WI38 (cell line): ENCODE data around the gene POU2AF1.

ENCODE experiments used
- H3K4me3 ChIP-seq: 2 replicates; pipeline ENCODE4 v1.5.1; 2011; ENCODE audit warnings: low read depth, mild to moderate bottlenecking, control low read depth, low read length
- CTCF ChIP-seq: IDR thresholded peaks from 2 replicates; pipeline ENCODE4 v1.5.1; 2012; ENCODE audit warnings: low read depth, mild to moderate bottlenecking, control low read depth, low read length

The POU2AF1 gene

DNA sequence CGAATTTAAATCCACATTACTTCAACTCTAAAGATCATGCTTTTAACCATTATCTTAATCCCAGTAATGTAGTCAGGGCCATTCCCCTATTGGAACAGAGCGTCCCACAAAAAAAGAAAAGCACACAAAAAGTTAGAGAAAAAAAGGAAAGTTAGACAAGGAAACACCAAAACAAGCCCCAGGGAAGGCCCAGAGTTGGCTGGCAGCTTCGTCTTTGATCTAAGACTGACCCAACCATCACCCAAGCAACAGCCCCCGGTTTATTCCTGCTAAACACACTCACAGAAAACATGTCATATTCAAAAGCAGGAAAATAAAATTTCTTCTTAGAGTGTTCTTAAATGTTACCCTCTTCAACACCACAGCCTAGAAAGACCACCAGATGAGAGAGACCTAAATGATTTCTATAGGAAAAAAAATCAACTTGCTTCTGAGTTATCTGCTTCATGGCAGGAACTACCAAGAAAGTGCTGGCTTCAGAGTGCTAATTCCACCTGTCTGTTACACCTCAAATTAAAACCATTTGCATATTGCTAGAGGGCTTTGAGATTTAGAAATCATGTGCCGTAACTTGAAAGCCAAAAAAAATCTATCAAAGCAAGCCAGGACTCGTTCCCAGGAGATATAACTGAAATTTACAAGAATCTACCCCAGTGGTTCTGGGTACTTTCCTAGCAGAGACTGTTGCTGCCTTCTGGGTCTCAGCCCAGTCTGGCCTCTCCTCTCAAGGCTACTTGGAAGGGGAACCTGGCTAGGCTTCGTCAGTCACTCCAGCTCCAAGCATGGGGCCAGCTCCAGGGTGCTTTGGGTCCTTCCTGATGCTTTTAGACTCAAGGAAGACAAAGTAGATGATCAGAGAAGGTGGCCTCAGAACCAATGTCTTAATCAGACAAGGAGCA, 49.5 kb downstream of the POU2AF1 start:
- no peak for TF ChIP-seq CTCF

DNA sequence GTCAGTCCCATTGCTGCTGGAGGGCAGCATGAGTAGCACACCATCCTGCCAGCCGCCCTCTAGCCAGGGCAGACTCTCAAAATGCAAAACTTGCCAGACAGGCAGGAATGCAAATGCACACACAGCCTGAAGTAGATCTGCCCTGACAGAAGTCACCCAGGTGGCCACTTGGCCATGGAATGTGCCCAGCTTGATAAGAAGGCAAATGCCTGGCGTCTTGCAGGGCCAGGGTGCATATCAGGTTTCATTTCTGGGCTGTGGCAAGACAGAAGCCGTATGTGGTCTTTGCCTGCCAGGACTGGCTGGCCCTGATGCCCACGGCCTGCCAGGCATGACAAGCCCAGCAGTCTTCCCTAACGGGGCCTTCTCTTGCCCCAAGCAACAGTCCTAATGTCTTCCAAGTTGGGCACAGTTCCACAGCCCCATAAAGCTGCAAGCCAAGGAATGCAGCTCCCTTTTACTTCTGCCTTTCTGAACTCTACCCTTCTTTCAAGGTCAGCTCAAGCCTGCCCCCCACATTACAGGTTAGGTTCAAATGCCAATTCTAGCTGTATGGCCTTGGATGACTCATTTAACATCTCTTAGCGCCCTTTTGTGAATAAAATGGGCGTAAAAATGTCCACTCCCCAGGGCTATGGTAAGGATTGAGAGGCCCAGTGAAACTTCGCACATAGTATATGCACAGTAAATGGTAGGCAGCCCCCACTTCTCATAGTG, 51.0 kb downstream of the POU2AF1 start:
- no peak overlapping the region for H3K4me3 ChIP-seq
- no peak for TF ChIP-seq CTCF

More for the DNA sequence above, 49.5 kb downstream of the POU2AF1 start:
- no peak overlapping the region for H3K4me3 ChIP-seq

GRCh38 chr11:111326824-111327223, 52.3 kb downstream of the POU2AF1 start:
- no peak for TF ChIP-seq CTCF
- no peak overlapping the region for H3K4me3 ChIP-seq

DNA sequence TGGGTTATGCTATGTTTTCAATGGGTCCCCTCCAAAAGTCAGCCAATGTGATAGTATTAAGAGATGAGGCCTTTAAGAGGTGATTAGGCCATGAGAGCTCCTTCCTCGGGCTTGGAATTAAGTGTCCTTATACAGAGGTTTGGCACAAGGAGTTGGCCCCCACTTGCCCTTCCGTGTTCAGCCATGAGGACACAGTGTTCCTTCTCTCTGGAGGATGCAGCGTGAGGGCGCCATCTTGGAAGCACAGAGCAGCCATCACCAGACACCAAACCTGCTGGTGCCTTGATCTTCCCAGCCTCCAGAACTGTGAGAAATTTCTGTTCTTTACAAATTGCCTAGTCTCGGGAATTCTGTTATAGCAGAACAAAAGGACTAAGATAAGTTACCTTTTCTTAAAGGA, 53.8 kb downstream of the POU2AF1 start:
- TF ChIP-seq CTCF: no peak

DNA sequence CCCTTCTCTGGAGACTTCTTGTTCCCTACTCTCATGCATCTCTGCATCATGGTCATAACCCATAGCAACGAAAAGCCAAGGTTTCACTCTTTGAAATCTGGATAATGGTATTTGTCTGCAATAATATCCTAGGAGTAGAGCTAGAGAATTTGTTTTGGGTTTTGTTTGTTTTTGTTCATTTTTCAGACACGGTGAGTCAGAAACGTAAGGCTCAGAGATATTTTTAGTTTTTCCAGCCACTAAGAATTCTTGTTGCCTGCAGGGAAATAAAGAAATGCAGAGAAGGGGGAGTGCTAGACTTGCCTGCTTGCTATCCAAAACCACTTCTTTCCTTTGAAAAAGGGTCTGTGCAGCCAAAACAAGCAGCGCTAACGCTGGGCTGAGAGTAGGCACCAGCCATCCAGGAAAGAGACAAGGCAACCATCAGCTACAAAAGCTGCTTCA, 54.8 kb downstream of the POU2AF1 start:
- H3K4me3 ChIP-seq: no peak overlapping the region
- TF ChIP-seq CTCF: no peak

More for the DNA sequence above, 53.8 kb downstream of the POU2AF1 start:
- H3K4me3 ChIP-seq: no peak overlapping the region

DNA sequence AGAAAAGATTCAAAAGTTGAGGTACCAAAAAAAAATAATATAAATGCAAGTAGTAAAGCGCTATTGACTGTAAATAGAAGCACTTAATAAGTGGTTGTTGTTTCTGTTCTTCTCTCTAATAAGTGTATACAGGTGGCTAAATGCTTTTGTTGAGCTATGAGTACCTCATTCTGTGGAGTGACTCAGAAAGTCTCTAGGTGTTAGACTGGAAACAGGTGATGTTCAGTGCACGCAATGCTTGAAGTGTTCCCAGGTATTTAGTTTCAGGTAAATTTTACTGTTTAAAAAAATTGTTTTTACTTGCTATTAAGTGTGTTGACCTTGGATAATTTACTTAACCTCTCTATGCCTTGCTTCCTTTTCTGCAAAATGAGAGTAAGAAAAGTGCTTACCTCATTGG, 56.5 kb downstream of the POU2AF1 start:
- no peak for TF ChIP-seq CTCF
- H3K4me3 ChIP-seq: no peak overlapping the region
